ENCODE results near the gene RXFP1. TPM values are rescaled to one million over a fixed set of nuclear protein-coding genes. Genes with fewer than 3 reads are reported as not detected.

The RXFP1 gene
- total RNA-seq, 1 donor from 2014 or later: not detected

DNA sequence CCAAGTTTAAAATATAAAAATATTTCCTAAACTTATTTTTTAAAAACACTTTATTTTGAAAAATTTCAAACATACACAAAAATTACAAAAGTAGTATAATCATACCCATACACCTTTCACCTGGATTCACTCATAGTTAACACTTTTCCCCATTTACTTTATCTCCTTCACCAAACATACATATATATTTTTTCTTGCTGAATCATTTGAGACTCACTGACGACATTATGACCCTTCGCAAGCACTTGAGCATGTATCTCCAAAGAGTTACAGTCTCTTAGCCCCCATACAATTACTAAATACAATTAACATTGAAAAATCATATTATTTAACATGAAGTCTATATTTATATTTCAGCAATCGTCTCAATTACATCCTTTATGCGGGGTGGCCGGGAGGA is 19.8 kb downstream of the RXFP1 start:
- intact Hi-C loops (cut with micrococcal nuclease): no loop called here

GRCh38 chr4:158543191-158543590 is 21.5 kb downstream of the RXFP1 start:
- intact Hi-C loops (cut with micrococcal nuclease): no loop called here

DNA sequence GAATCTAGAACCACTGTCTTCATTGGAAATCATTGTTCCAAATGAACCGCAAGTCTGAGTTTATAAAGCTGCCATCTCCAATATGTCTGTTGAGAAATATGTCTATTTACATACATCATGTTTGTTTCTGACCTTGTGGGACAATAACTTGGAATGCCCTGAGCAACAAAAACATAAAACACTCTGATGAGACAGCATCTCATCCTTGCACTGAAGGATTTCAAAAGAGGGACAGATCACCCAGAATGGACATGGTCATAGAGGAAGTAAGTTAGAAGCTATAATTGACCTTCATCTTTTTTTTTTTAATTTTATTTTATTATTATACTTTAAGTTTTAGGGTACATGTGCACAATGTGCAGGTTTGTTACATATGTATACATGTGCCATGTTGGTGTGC is 22.5 kb downstream of the RXFP1 start:
- intact Hi-C loops (cut with micrococcal nuclease): no loop called here

- intact Hi-C loops (cut with micrococcal nuclease): no loop called here
These were observed 31.7 kb downstream of the RXFP1 start for GRCh38 chr4:158553364-158553763.

GRCh38 chr4:158560284-158560683 is 38.6 kb downstream of the RXFP1 start:
- intact Hi-C loops (cut with micrococcal nuclease): no loop called here

DNA sequence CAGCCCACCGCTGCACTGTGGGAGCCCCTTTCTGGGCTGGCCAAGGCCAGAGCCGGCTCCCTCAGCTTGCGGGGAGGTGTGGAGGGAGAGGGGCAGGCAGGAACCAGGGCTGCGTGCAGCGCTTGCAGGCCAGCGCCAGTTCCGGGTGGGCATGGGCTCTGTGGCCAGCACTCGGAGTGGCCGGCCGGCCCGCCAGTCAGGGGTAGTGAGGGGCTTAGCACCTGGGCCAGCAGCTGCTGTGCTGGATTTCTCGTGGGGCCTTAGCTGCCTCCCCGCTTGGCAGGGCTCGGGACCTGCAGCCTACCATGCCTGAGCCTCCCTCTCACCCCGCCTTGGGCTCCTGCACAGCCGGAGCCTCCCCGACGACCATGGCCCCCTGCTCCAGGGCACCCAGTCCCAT is 45.2 kb downstream of the RXFP1 start:
- intact Hi-C loops (cut with micrococcal nuclease): no loop called here

GRCh38 chr4:158571736-158572135 is 50.1 kb downstream of the RXFP1 start:
- intact Hi-C loops (cut with micrococcal nuclease): no loop called here

DNA sequence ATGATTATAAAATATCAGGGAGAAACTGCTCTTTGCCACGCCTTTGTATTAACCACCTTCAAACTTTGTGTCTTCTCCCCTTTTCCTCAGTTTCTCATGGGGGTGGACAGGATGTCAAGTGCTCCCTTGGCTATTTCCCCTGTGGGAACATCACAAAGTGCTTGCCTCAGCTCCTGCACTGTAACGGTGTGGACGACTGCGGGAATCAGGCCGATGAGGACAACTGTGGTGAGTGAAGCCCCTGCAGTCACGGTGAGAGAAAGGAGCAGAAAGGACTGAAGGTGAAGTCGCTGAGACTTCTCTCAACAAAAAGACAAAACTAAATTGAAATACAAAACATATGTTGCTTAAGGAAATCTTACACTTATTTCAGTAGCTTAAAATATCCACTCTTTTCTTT is 50.9 kb downstream of the RXFP1 start:
- intact Hi-C loops (cut with micrococcal nuclease): no loop called here

DNA sequence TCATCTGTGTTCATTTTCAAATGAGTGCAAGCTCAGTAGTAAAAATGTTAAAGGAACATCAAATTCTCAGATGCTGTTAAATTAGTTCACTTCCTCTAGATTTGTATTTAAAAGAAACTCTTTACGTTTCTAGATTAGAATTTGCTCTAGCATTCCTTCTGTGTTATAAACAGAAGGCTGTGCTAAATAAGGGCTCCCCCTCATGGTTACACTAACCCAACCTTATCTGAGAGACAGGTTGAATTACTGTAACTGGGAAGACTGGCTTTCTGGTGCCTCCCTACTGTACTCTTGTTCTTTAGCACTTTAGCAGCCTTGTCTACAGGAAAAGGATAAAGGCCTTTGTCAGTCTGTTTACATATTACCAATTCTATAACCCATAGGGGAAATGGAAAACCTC is 56.8 kb downstream of the RXFP1 start:
- intact Hi-C loops (cut with micrococcal nuclease): loop anchor here (1.0 kb wide), 1 partner anchor 83 kb away; no protein-coding TSS in a partner anchor

- intact Hi-C loops (cut with micrococcal nuclease): no loop called here
These were observed 58.4 kb downstream of the RXFP1 start for GRCh38 chr4:158580064-158580463.

DNA sequence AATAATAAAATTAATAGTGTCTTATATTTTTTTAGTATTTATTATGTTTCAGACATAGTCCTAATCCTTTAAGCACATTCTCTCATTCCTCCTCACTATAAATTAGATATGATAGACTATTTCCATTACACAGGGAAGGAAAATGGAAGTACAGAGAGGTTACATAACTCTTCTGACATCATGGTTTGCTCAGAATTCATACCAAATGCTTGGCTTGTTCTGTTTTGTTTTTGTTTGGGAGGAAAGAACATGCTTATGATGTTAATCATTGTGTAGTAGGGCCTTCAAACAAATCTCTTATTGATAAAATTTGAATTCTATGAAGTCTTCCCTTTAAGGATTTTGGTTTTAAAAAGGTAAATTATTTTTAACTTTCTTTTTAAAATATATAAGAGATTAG is 59.5 kb downstream of the RXFP1 start:
- intact Hi-C loops (cut with micrococcal nuclease): no loop called here

DNA sequence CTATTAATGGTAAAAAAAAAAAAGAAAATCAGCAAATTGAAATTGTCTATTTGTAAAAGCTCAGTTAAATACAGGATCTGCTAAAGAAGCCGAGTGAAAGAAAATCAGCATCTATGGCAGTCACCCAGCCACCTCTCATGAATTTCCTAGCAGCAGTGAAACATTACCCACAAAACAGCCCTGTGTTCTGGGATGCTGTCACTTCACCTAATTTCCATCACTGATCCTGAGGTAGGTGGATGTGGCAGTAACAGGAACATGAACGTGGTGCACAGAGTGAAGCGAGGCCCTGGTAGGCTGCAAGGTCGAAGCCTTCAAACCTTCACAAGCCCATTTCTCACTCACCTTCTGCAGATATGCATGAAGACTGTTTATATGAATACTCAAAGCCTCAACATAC is 65.2 kb downstream of the RXFP1 start:
- intact Hi-C loops (cut with micrococcal nuclease): no loop called here

DNA sequence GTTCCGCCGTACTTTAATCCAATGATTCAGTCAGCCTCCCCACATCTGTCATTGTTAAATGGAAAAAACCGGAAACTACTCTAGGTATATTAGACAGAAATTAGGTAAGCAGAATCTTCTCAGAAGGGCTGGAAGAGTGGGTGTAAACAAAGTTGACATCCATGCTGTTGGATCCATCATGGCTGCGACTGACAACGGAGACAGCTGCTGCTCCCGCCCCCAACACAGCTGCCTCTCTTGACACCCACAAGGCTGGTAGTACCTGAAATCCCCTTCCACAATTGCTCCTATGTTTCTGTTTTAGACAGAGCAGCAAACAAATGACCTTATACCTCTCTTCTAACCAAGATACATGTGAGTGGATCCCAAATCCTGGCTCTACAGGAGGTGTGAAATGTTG is 66.6 kb downstream of the RXFP1 start:
- intact Hi-C loops (cut with micrococcal nuclease): no loop called here

DNA sequence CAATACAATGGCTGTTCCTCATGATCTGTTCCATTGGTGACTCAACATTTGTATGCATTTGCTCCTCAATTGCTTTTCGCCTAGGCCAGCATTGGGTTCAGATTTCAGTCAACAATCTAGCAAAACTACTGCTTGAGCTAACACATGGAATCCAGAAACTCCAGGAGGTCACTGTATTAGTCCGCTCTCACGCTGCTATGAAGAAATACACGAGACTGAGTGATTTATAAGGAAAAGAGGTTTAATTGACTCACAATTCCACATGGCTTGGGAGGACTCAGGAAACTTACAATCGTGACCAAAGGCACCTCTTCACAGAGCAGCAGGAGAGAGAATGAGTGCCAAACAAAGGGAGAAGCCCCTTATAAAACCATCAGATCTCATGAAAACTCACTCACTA is 67.1 kb downstream of the RXFP1 start:
- intact Hi-C loops (cut with micrococcal nuclease): no loop called here

GRCh38 chr4:158590306-158590705 is 68.6 kb downstream of the RXFP1 start:
- intact Hi-C loops (cut with micrococcal nuclease): no loop called here

GRCh38 chr4:158590824-158591223 is 69.1 kb downstream of the RXFP1 start:
- intact Hi-C loops (cut with micrococcal nuclease): no loop called here

- intact Hi-C loops (cut with micrococcal nuclease): no loop called here
These were observed 76.4 kb downstream of the RXFP1 start for GRCh38 chr4:158597879-158598596.

DNA sequence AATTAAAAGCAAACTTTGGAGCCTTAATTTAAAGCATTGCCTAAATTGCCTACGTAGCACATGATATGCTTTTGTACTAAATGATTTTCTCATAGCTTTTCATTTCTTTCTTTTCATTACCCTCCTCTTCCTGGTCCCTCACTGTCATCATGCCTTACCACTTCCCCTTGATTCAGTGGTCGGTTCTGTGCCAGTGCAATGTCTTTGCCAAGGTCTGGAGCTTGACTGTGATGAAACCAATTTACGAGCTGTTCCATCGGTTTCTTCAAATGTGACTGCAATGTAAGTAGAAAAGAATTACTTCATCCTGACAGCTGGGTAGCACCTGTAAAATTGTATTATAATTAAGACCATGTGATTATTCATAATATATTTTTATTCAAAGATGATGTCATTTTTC is 77.5 kb downstream of the RXFP1 start:
- intact Hi-C loops (cut with micrococcal nuclease): no loop called here

GRCh38 chr4:158599765-158600498 is 78.2 kb downstream of the RXFP1 start:
- intact Hi-C loops (cut with micrococcal nuclease): no loop called here

DNA sequence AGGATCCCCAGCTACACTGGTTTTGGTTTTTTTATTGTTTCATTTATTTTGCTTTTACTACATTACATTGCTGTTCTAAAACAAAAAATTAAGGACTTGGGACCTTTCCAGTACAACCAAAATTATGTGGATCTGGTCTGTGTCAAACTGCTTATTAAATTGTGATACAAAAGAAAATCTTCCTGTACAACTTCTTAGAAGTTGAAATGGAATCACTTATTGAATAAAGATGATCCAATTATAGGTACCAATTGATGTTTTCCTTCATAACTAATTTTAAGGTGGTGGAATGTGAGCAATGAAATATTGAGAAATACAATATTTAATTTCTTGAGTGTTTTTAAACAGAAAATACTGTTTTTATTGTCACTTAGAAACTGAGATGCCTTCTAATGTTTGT is 82.7 kb downstream of the RXFP1 start:
- intact Hi-C loops (cut with micrococcal nuclease): no loop called here

DNA sequence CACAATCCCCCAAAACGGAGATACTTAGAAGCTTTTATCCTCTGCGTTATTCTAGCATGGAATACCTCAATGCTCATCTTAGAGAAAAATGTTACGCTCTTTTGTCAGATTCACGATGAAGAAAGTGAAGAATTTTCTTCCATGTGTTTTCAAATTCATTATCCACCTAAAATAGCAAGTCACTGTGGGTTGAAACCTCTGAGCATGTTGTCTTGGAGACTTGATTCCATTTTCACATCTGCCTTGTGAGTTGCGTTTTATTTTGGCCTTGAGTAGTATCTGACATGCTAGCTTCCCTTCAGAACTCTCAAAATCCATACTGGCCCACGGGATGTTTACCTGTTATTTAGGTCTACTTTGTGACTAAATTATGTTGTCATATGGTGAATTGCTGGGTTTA is 83.7 kb downstream of the RXFP1 start:
- intact Hi-C loops (cut with micrococcal nuclease): no loop called here

DNA sequence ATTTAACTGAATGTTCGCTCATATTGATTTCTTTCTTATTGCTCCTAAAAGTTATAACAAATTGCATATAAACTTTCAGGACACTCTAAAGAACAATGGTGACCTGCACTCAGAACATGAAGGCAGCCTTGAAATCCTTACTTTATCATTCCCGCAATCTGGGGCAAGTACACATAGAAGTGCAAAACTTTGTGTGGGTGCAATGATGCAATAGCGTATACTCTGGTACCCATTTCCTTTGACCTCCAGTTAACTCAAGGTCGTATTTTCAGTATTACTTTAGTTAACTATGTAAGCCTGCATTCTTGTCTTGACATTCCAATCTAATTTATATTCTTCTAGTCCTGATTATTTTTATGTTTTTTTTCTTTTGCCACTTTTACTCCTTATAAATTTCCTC is 85.3 kb downstream of the RXFP1 start:
- intact Hi-C loops (cut with micrococcal nuclease): no loop called here

GRCh38 chr4:158609116-158609515 is 87.4 kb downstream of the RXFP1 start:
- intact Hi-C loops (cut with micrococcal nuclease): no loop called here
